HG03196 (cell line): ENCODE data around the gene IQSEC3.
"Not testable (repeated sequence)": the region's sequence is repeated elsewhere in the genome, so short reads cannot be mapped to it uniquely, and the experiment has no call there.

Source experiments
- ATAC-seq: cut with Tn5 transposase; IDR thresholded peaks from one replicate; pipeline ENCODE4 v1.9.1; 2021; ENCODE audit not compliant: unreplicated experiment

Gene IQSEC3

GRCh38 chr12:109872-110271 lies 43.3 kb downstream of the IQSEC3 start:
- no peak for ATAC-seq

- ATAC-seq: no peak
These were observed 45.3 kb downstream of the IQSEC3 start for GRCh38 chr12:111699-112493.

GRCh38 chr12:113347-113746 lies 46.8 kb downstream of the IQSEC3 start:
- ATAC-seq: no peak

GRCh38 chr12:114626-115211 lies 48.2 kb downstream of the IQSEC3 start:
- ATAC-seq: no peak

GRCh38 chr12:115518-115917 lies 49.0 kb downstream of the IQSEC3 start:
- no peak for ATAC-seq

GRCh38 chr12:115960-116915 lies 49.7 kb downstream of the IQSEC3 start:
- no peak for ATAC-seq

GRCh38 chr12:117311-117710 lies 50.7 kb downstream of the IQSEC3 start:
- ATAC-seq: no peak

GRCh38 chr12:117816-118345 lies 51.3 kb downstream of the IQSEC3 start:
- no peak for ATAC-seq

- no peak for ATAC-seq
These were observed 52.0 kb downstream of the IQSEC3 start for GRCh38 chr12:118591-118990.

- no peak for ATAC-seq
These were observed 54.4 kb downstream of the IQSEC3 start for GRCh38 chr12:120951-121350.

GRCh38 chr12:121647-122046 lies 55.1 kb downstream of the IQSEC3 start:
- ATAC-seq: no peak

GRCh38 chr12:125075-125474 lies 58.5 kb downstream of the IQSEC3 start:
- ATAC-seq: no peak

- no peak for ATAC-seq
These were observed 59.0 kb downstream of the IQSEC3 start for GRCh38 chr12:125566-125965.

GRCh38 chr12:128079-128478 lies 61.5 kb downstream of the IQSEC3 start:
- no peak for ATAC-seq

- no peak for ATAC-seq
These were observed 62.4 kb downstream of the IQSEC3 start for GRCh38 chr12:129001-129400.

GRCh38 chr12:130519-130918 lies 64.0 kb downstream of the IQSEC3 start:
- no peak for ATAC-seq

- no peak for ATAC-seq
These were observed 64.4 kb downstream of the IQSEC3 start for GRCh38 chr12:131008-131407.

- no peak for ATAC-seq
These were observed 65.3 kb downstream of the IQSEC3 start for GRCh38 chr12:131732-132495.

- not testable (repeated sequence) for ATAC-seq
These were observed 67.2 kb downstream of the IQSEC3 start for GRCh38 chr12:133616-134232.

GRCh38 chr12:135138-135537 lies 68.6 kb downstream of the IQSEC3 start:
- ATAC-seq: no peak
